Uterus (tissue), 4 donors: ENCODE measurements around the gene TMEM89. TPM values are rescaled to one million over a fixed set of nuclear protein-coding genes. Genes with fewer than 3 reads are reported as not detected.

Experiments used
- DNase-seq, 2 donors: peaks; one replicate each; pipeline ENCODE4 v3.0.0-alpha.2; 2019 to 2020
- H3K27ac ChIP-seq, 2 donors: fragments of 200-600 bp; sonication (generic); 1 replicate in 1 of 2; 2 replicates in 1 of 2; pipeline ENCODE4 v1.5.1; 2016 to 2018
- H3K27me3 ChIP-seq, 2 donors: fragments of 200-600 bp; sonication (generic); one replicate each; pipeline ENCODE4 v1.5.1; 2018 to 2019; ENCODE audit warnings: control low read depth in 1 of 2
- H3K36me3 ChIP-seq, 2 donors: fragments of 200-600 bp; sonication (generic); one replicate each; pipeline ENCODE4 v1.5.1; 2019; ENCODE audit warnings: control low read depth in 1 of 2
- H3K4me1 ChIP-seq, 2 donors: fragments of 200-600 bp; sonication (generic); one replicate each; pipeline ENCODE4 v1.5.1; 2018 to 2019; ENCODE audit warnings: control low read depth in 1 of 2
- H3K4me3 ChIP-seq, 2 donors: fragments of 200-600 bp; sonication (generic); 1 replicate in 1 of 2; 2 replicates in 1 of 2; pipeline ENCODE4 v1.5.1; 2018 to 2019; ENCODE audit warnings: mild to moderate bottlenecking in 1 of 2
- H3K9me3 ChIP-seq, 2 donors: fragments of 200-600 bp; sonication (generic); one replicate each; pipeline ENCODE4 v1.5.1; 2019; ENCODE audit warnings: control low read depth in 1 of 2
- CTCF ChIP-seq, 4 experiments: fragments of 200-600 bp in 2 of 4; fragments of 450-650 bp in 2 of 4; sonication (generic) in 2 of 4; IDR thresholded peaks; one replicate each; pipeline ENCODE4 v1.5.1; 2016 to 2019; ENCODE audit warnings: antibody characterized with exemption in 4 of 4, mild to moderate bottlenecking in 2 of 4, moderate library complexity in 1 of 4
- POLR2A ChIP-seq, 2 donors: fragments of 450-650 bp; IDR thresholded peaks; one replicate each; pipeline ENCODE4 v1.6.1; 2016; ENCODE audit warnings: antibody characterized with exemption in 2 of 2, mild to moderate bottlenecking in 1 of 2, moderate library complexity in 1 of 2
- intact Hi-C: fragments of 100-400 bp; cut with DNase I; formaldehyde crosslinking; loops from one replicate; pipeline ENCODE4 v1.15.1; 2023; ENCODE audit warnings: low total_unique reads
- total RNA-seq, 4 donors: library from RNA; depleted of rRNA in 3 of 4; stranded (reverse); fragments of >200 nt in 3 of 4; gene quantifications; one replicate each; pipeline versions ENCODE4 v1.1.0 to v1.2.4, GENCODE V29; 2014 to 2023
- donor health status: DM: yes; HTN: yes; CAD: no.

The TMEM89 gene
- total RNA-seq, 4 donors from 2014 or later = not detected

GRCh38 chr3:48600711-48601621, 20.6 kb downstream of the TMEM89 start:
- TF ChIP-seq POLR2A (IDR thresholded peaks at IDR 0.05) (no peak), CTCF (IDR thresholded peaks at IDR 0.05) (no peak)
- intact Hi-C loops = no loop called here
- DNase-seq = no peak
- no peaks in the 10 kb centered on the region for H3K9me3 ChIP-seq
- no peak overlapping the region for H3K4me3 ChIP-seq
- no peaks in the 10 kb centered on the region for H3K36me3 ChIP-seq
- H3K4me1 ChIP-seq = peaks cover 6 to 22% of the 10 kb centered on the region in 2 donors
- H3K27me3 ChIP-seq = no peaks in the 10 kb centered on the region
- peak overlapping the region in 1 of 2 donors; percentile 98 for H3K27ac ChIP-seq

GRCh38 chr3:48599509-48600285, 21.9 kb downstream of the TMEM89 start:
- intact Hi-C loops = no loop called here
- TF ChIP-seq CTCF (IDR thresholded peaks at IDR 0.05) = no peak
- TF ChIP-seq POLR2A (IDR thresholded peaks at IDR 0.05) = no peak
- H3K4me1 ChIP-seq = peaks cover 6 to 34% of the 10 kb centered on the region in 2 donors
- H3K9me3 ChIP-seq = no peaks in the 10 kb centered on the region
- no peaks in the 10 kb centered on the region for H3K36me3 ChIP-seq
- DNase-seq = no peak
- H3K27me3 ChIP-seq = no peaks in the 10 kb centered on the region
- H3K4me3 ChIP-seq = no peak overlapping the region
- H3K27ac ChIP-seq = peak overlapping the region; percentile 81 to 98

GRCh38 chr3:48599077-48599501, 22.5 kb downstream of the TMEM89 start:
- intact Hi-C loops = no loop called here
- no peaks in the 10 kb centered on the region for H3K27me3 ChIP-seq
- DNase-seq = no peak
- no peak for TF ChIP-seq POLR2A (IDR thresholded peaks at IDR 0.05)
- TF ChIP-seq CTCF (IDR thresholded peaks at IDR 0.05) = no peak
- H3K4me1 ChIP-seq = peaks cover 6 to 34% of the 10 kb centered on the region in 2 donors
- H3K4me3 ChIP-seq = no peak overlapping the region
- H3K9me3 ChIP-seq = no peaks in the 10 kb centered on the region
- no peaks in the 10 kb centered on the region for H3K36me3 ChIP-seq
- H3K27ac ChIP-seq = peak overlapping the region; percentile 81 to 98

DNA sequence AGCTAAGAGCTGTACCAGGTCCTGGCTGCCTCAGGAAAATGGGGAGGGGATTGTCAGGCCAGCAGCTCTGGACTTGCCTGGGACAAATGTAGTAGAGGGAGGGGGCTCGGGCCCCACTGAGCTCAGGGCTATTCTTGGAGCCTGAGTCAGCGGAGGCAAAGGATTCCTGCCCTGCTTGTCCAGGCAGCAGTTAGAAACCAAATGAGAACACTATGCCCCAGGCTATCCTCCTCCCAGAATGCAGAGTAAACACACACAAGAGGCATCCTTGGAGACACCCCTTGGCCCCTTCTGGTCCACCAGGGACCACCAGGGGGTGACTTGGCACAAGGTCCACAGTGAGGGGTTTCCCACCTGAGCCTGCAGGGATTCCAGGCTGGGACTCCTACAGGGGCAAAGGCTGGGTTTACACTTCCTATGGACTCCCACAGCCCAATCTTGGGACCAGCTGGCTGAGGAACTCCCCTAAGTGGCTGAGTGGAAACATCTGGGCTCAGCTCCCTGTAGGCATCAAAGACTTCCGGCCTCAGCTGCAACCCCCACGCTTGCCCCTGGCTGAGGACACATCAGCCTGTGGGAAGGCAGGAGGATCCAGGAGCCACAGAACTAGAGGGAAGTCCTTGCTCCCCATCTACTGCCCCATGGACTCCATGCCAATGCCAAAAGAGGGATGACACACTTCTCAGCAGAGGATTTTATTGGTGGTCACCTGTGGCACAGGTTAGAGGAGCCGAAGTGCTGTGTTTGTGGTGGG, 23.1 kb downstream of the TMEM89 start:
- TF ChIP-seq CTCF (IDR thresholded peaks at IDR 0.05) (peak in 1 of 4 experiments; percentile 7), POLR2A (IDR thresholded peaks at IDR 0.05) (peak; percentile 23 to 32)
- Histone ChIP-seq H3K9me3 (no peaks in the 10 kb centered on the region), H3K36me3 (no peaks in the 10 kb centered on the region), H3K27ac (peak overlapping the region; percentile 81 to 98), H3K4me3 (no peak overlapping the region), H3K27me3 (no peaks in the 10 kb centered on the region), H3K4me1 (peaks cover 6 to 34% of the 10 kb centered on the region in 2 donors)
- DNase-seq = peak; percentile 77 to 87
- intact Hi-C loops = no loop called here
